Natural killer cell (primary cell): ENCODE data around the gene PFKM. TPM values are rescaled to one million over a fixed set of nuclear protein-coding genes. Genes with fewer than 3 reads are reported as not detected.

ENCODE experiments used
- ATAC-seq, 3 donors: fragments of 150-1000 bp in 2 of 3; fragments of 200-7000 bp in 1 of 3; cut with Tn5 transposase; 1 replicate in 1 of 3; 2 replicates in 2 of 3; pipeline ENCODE4 v1.10.0; 2021; ENCODE audit warnings: mild to moderate bottlenecking in 2 of 3, moderate library complexity in 2 of 3
- DNase-seq, 2 donors: peaks; one replicate each; pipeline versions ENCODE4 v3.0.0 to v3.0.0-alpha.2; 2013 to 2021; ENCODE audit warnings: mixed read lengths in 1 of 2
- H3K27ac ChIP-seq: one replicate; pipeline ENCODE4 v1.5.1; 2013; ENCODE audit warnings: mild to moderate bottlenecking, low read length
- H3K27me3 ChIP-seq: one replicate; pipeline ENCODE4 v1.6.1; 2013; ENCODE audit warnings: low read length; ENCODE audit not compliant: control insufficient read depth, insufficient read depth
- H3K36me3 ChIP-seq: one replicate; pipeline ENCODE4 v1.6.1; 2013; ENCODE audit warnings: low read length; ENCODE audit not compliant: control insufficient read depth, insufficient read depth
- H3K4me1 ChIP-seq: one replicate; pipeline ENCODE4 v1.6.1; 2013; ENCODE audit warnings: low read length; ENCODE audit not compliant: control insufficient read depth, insufficient read depth
- H3K4me3 ChIP-seq: one replicate; pipeline ENCODE4 v1.5.1; 2013; ENCODE audit warnings: low read length
- H3K9me3 ChIP-seq: one replicate; pipeline ENCODE4 v1.6.1; 2013; ENCODE audit warnings: low read length; ENCODE audit not compliant: control insufficient read depth, insufficient read depth
- H3K27ac Mint-ChIP-seq, 2 donors: one replicate each; pipeline ENCODE4 v1.8.0; 2022; ENCODE audit warnings: mild to moderate bottlenecking in 2 of 2, mixed read lengths in 2 of 2, moderate library complexity in 1 of 2
- H3K27me3 Mint-ChIP-seq, 2 donors: one replicate each; pipeline ENCODE4 v1.8.0; 2022; ENCODE audit warnings: low read depth in 2 of 2, mixed read lengths in 2 of 2
- H3K36me3 Mint-ChIP-seq: one replicate; pipeline ENCODE4 v1.8.0; 2022; ENCODE audit warnings: mixed read lengths
- H3K4me1 Mint-ChIP-seq, 2 donors: one replicate each; pipeline ENCODE4 v1.8.0; 2022; ENCODE audit warnings: mixed read lengths in 2 of 2
- H3K4me3 Mint-ChIP-seq: one replicate; pipeline ENCODE4 v1.8.0; 2022; ENCODE audit warnings: mild to moderate bottlenecking, moderate library complexity, mixed read lengths
- H3K9me3 Mint-ChIP-seq, 2 donors: one replicate each; pipeline ENCODE4 v1.8.0; 2022; ENCODE audit warnings: mixed read lengths in 2 of 2
- CTCF ChIP-seq: fragments of 200-600 bp; IDR thresholded peaks from one replicate; pipeline ENCODE4 v1.8.0; 2022; ENCODE audit warnings: antibody characterized with exemption
- WGBS: methylation state at CpG from one replicate; pipeline ENCODE4 v1.1.7; 2013; ENCODE audit warnings: missing lambda C conversion rate; ENCODE audit not compliant: insufficient coverage; 5-methylcytosine and 5-hydroxymethylcytosine counted together
- intact Hi-C: fragments of 100-400 bp; cut with micrococcal nuclease; formaldehyde crosslinking; loops from one replicate; pipeline ENCODE4 v1.14.2; 2022
- total RNA-seq, 4 donors: library from RNA; stranded (reverse); fragments of 120-200 nt in 1 of 4; gene quantifications; one replicate each; pipeline versions ENCODE4 v1.2.3 to v1.2.4, GENCODE V29; 2013 to 2022

Gene PFKM
- total RNA-seq, 3 donors from 2014 or later (not counting 1 experiment from before 2014, with no cell fraction given) = 6.2 to 13.5 (median 6.4) TPM

GRCh38 chr12:48077111-48077510 lies 42.1 kb upstream of the PFKM start:
- no peak for TF ChIP-seq CTCF
- WGBS = 100% methylated on average over 1 of the region's 2 CpGs
- no peaks in the 10 kb centered on the region for H3K27me3 ChIP-seq
- H3K27ac ChIP-seq = no peak overlapping the region
- H3K36me3 Mint-ChIP-seq = peaks cover 15% of the 10 kb centered on the region
- H3K27ac Mint-ChIP-seq = no peak overlapping the region
- no peaks in the 10 kb centered on the region for H3K9me3 ChIP-seq
- H3K4me3 Mint-ChIP-seq = no peak overlapping the region
- H3K4me3 ChIP-seq = no peak overlapping the region
- ATAC-seq (no peak), DNase-seq (no peak)
- H3K27me3 Mint-ChIP-seq = no peaks in the 10 kb centered on the region
- H3K36me3 ChIP-seq = peaks cover 42% of the 10 kb centered on the region
- no peaks in the 10 kb centered on the region for H3K4me1 Mint-ChIP-seq
- H3K4me1 ChIP-seq = no peaks in the 10 kb centered on the region
- intact Hi-C loops = no loop called here
- no peaks in the 10 kb centered on the region for H3K9me3 Mint-ChIP-seq

DNA sequence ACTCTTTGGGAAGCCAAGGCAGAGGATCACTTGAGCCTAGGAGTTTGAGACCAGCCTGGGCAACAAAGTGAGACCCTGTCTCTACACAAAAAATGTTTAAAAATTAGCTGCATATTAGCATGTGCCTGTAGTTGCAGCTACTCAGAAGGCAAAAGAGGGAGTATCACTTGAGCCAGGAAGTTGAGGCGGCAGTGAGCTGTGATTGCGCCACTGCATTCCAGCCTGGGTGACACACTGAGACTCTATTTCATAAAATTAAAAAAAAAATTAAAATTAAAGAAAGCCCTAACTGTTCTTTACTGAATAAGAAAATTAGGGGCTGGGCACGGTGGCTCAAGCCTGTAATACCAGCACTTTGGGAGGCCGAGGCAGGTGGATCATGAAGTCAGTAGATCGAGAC lies 40.3 kb upstream of the PFKM start:
- peaks cover 43% of the 10 kb centered on the region for H3K36me3 ChIP-seq
- no peak for DNase-seq
- intact Hi-C loops = no loop called here
- H3K27ac ChIP-seq = no peak overlapping the region
- peaks cover 23% of the 10 kb centered on the region for H3K36me3 Mint-ChIP-seq
- TF ChIP-seq CTCF = no peak
- no peak overlapping the region for H3K27ac Mint-ChIP-seq
- no peaks in the 10 kb centered on the region for H3K4me1 Mint-ChIP-seq
- H3K27me3 Mint-ChIP-seq = no peaks in the 10 kb centered on the region
- H3K27me3 ChIP-seq = no peaks in the 10 kb centered on the region
- no peaks in the 10 kb centered on the region for H3K4me1 ChIP-seq
- ATAC-seq = no peak
- H3K4me3 Mint-ChIP-seq = no peak overlapping the region
- no peaks in the 10 kb centered on the region for H3K9me3 ChIP-seq
- no peaks in the 10 kb centered on the region for H3K9me3 Mint-ChIP-seq
- H3K4me3 ChIP-seq = no peak overlapping the region
- 96% methylated on average over 4 of the region's 5 CpGs for WGBS

- H3K27me3 ChIP-seq = no peaks in the 10 kb centered on the region
- no peak for TF ChIP-seq CTCF
- H3K27me3 Mint-ChIP-seq = no peaks in the 10 kb centered on the region
- peaks cover 24% of the 10 kb centered on the region for H3K36me3 Mint-ChIP-seq
- no peak overlapping the region for H3K4me3 Mint-ChIP-seq
- no peaks in the 10 kb centered on the region for H3K4me1 ChIP-seq
- no peak overlapping the region for H3K27ac Mint-ChIP-seq
- peaks cover 40% of the 10 kb centered on the region for H3K36me3 ChIP-seq
- no peak for ATAC-seq
- intact Hi-C loops = no loop called here
- 97% methylated on average over 4 of the region's 5 CpGs for WGBS
- no peak overlapping the region for H3K27ac ChIP-seq
- H3K9me3 ChIP-seq = no peaks in the 10 kb centered on the region
- no peaks in the 10 kb centered on the region for H3K9me3 Mint-ChIP-seq
- no peaks in the 10 kb centered on the region for H3K4me1 Mint-ChIP-seq
- no peak for DNase-seq
- no peak overlapping the region for H3K4me3 ChIP-seq
Measured at GRCh38 chr12:48080285-48080684, 38.9 kb upstream of the PFKM start.

DNA sequence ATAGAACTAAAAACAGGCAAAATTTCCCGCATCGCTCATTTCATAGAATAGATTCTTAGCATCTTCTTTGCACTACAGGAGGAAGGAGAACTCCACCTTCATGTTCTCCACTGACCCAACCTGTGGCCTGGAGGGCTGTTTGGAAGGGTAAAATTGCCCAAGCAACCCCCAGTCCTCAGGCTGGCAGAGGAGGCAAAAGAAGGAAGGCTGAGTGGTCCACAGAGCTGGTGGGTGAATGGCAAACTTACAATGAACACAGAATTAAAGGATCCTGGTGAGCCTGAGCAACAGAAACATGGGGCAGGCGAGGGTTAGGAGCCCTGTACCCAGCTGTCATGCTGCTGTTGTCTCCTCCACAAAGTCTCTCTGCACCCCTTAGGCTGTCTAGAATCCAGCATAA lies 38.3 kb upstream of the PFKM start:
- 91% methylated on average over 3 of the region's 3 CpGs for WGBS
- intact Hi-C loops = no loop called here
- Mint-ChIP-seq H3K27ac (no peak overlapping the region), H3K36me3 (peaks cover 24% of the 10 kb centered on the region), H3K4me3 (no peak overlapping the region), H3K4me1 (no peaks in the 10 kb centered on the region), H3K27me3 (no peaks in the 10 kb centered on the region), H3K9me3 (no peaks in the 10 kb centered on the region)
- DNase-seq = no peak
- Histone ChIP-seq H3K9me3 (no peaks in the 10 kb centered on the region), H3K4me3 (no peak overlapping the region), H3K27ac (no peak overlapping the region), H3K27me3 (no peaks in the 10 kb centered on the region), H3K4me1 (no peaks in the 10 kb centered on the region), H3K36me3 (peaks cover 42% of the 10 kb centered on the region)
- no peak for TF ChIP-seq CTCF
- no peak for ATAC-seq
